ENCODE results near the gene CIPC.

The CIPC gene

GRCh38 chr14:77105145-77105939, 7.3 kb downstream of the CIPC start:
- peaks cover 43% of the 10 kb centered on the region for H3K36me3 ChIP-seq (ENCODE audit: insufficient read depth, low read length)
- 0 out of 2 replicates have a peak, but pooled peaks cover 2% of the 10 kb centered on the region for H4K20me1 ChIP-seq (ENCODE audit: insufficient read depth, low read length)
- H2AFZ ChIP-seq (ENCODE audit: low read depth, low read length) = no peak overlapping the region
- H3K4me3 ChIP-seq (ENCODE audit: low read depth in 1 of 2, low read length in 2 of 2) = no peak overlapping the region
- no peak overlapping the region for H3K4me2 ChIP-seq (ENCODE audit: insufficient read depth, low read length)
- ATAC-seq (ENCODE audit: insufficient read depth, low read depth) (no peak), DNase-seq (no peak)
- H3K9me3 ChIP-seq (ENCODE audit: insufficient read depth, low read length, severe bottlenecking) = no peaks in the 10 kb centered on the region
- H3K27ac ChIP-seq (ENCODE audit: low read length) = no peak overlapping the region
- H3K27me3 ChIP-seq (ENCODE audit: insufficient read depth, low read length, poor library complexity) = no peaks in the 10 kb centered on the region
- peaks cover 30% of the 10 kb centered on the region for H3K79me2 ChIP-seq (ENCODE audit: insufficient read depth, low read length)
- no peak for TF ChIP-seq CTCF (IDR thresholded peaks at IDR 0.05; ENCODE audit: borderline replicate concordance, extremely low read depth, low read length, poor library complexity, severe bottlenecking)
- no peak for TF ChIP-seq EZH2 (IDR thresholded peaks at IDR 0.05; ENCODE audit: borderline replicate concordance, low read depth, low read length, severe bottlenecking)
- no peak overlapping the region for H3K9ac ChIP-seq (ENCODE audit: low read depth, low read length)
- H3K4me1 ChIP-seq (ENCODE audit: insufficient read depth, low read length) = peaks cover 3% of the 10 kb centered on the region; the same call in 1 of the 2 replicates

- peaks cover 50% of the 10 kb centered on the region for H3K36me3 ChIP-seq (ENCODE audit: insufficient read depth, low read length)
- no peaks in the 10 kb centered on the region for H3K27me3 ChIP-seq (ENCODE audit: insufficient read depth, low read length, poor library complexity)
- H3K9me3 ChIP-seq (ENCODE audit: insufficient read depth, low read length, severe bottlenecking) = no peaks in the 10 kb centered on the region
- peaks cover 19% of the 10 kb centered on the region for H3K79me2 ChIP-seq (ENCODE audit: insufficient read depth, low read length)
- no peak overlapping the region for H3K9ac ChIP-seq (ENCODE audit: low read depth, low read length)
- H2AFZ ChIP-seq (ENCODE audit: low read depth, low read length) = no peak overlapping the region
- DNase-seq = no peak
- no peak overlapping the region for H3K27ac ChIP-seq (ENCODE audit: low read length)
- H3K4me2 ChIP-seq (ENCODE audit: insufficient read depth, low read length) = no peak overlapping the region
- no peaks in the 10 kb centered on the region for H3K4me1 ChIP-seq (ENCODE audit: insufficient read depth, low read length)
- no peak for ATAC-seq (ENCODE audit: insufficient read depth, low read depth)
- 0 out of 2 replicates have a peak, but pooled peaks cover 2% of the 10 kb centered on the region for H4K20me1 ChIP-seq (ENCODE audit: insufficient read depth, low read length)
- H3K4me3 ChIP-seq (ENCODE audit: low read depth in 1 of 2, low read length in 2 of 2) = no peak overlapping the region
- no peak for TF ChIP-seq CTCF (IDR thresholded peaks at IDR 0.05; ENCODE audit: borderline replicate concordance, extremely low read depth, low read length, poor library complexity, severe bottlenecking)
- no peak for TF ChIP-seq EZH2 (IDR thresholded peaks at IDR 0.05; ENCODE audit: borderline replicate concordance, low read depth, low read length, severe bottlenecking)
These were observed 8.6 kb downstream of the CIPC start for GRCh38 chr14:77106666-77107065.

- Histone ChIP-seq H3K9me3 (ENCODE audit: insufficient read depth, low read length, severe bottlenecking) (no peaks in the 10 kb centered on the region), H3K27ac (ENCODE audit: low read length) (no peak overlapping the region), H3K4me2 (ENCODE audit: insufficient read depth, low read length) (no peak overlapping the region), H2AFZ (ENCODE audit: low read depth, low read length) (no peak overlapping the region), H3K9ac (ENCODE audit: low read depth, low read length) (no peak overlapping the region), H3K27me3 (ENCODE audit: insufficient read depth, low read length, poor library complexity) (no peaks in the 10 kb centered on the region), H3K4me3 (ENCODE audit: low read depth in 1 of 2, low read length in 2 of 2) (no peak overlapping the region), H3K79me2 (ENCODE audit: insufficient read depth, low read length) (peaks cover 14% of the 10 kb centered on the region), H3K36me3 (ENCODE audit: insufficient read depth, low read length) (peaks cover 55% of the 10 kb centered on the region), H4K20me1 (ENCODE audit: insufficient read depth, low read length) (0 out of 2 replicates have a peak, but pooled peaks cover 2% of the 10 kb centered on the region), H3K4me1 (ENCODE audit: insufficient read depth, low read length) (no peaks in the 10 kb centered on the region)
- ATAC-seq (ENCODE audit: insufficient read depth, low read depth) (no peak), DNase-seq (no peak)
- TF ChIP-seq CTCF (IDR thresholded peaks at IDR 0.05; ENCODE audit: borderline replicate concordance, extremely low read depth, low read length, poor library complexity, severe bottlenecking) = no peak
- TF ChIP-seq EZH2 (IDR thresholded peaks at IDR 0.05; ENCODE audit: borderline replicate concordance, low read depth, low read length, severe bottlenecking) = no peak
These were observed 9.2 kb downstream of the CIPC start for GRCh38 chr14:77107228-77107627.
